CD4-positive, alpha-beta T cell (primary cell): ENCODE data around the gene MBNL1. TPM values are rescaled to one million over a fixed set of nuclear protein-coding genes. Genes with fewer than 3 reads are reported as not detected.
A peak's percentile ranks its signal among the peaks of the same experiment; 100 is the strongest.

Experiments
- ATAC-seq: fragments of 200-7000 bp; cut with Tn5 transposase; one replicate; pipeline ENCODE4 v1.10.0; 2022; ENCODE audit warnings: mild to moderate bottlenecking; ENCODE audit not compliant: poor library complexity
- CTCF ChIA-PET: fragments of 350-600 bp; sonication (Branson Sonifier 250); formaldehyde crosslinking; loops from one replicate; lab custom pipeline; 2021; ENCODE audit warnings: antibody characterized with exemption, inconsistent platforms; lab: Charles Lee
- POLR2A ChIA-PET: fragments of 350-600 bp; sonication (Branson Sonifier 250); formaldehyde crosslinking; loops from one replicate; lab custom pipeline; 2021; ENCODE audit warnings: antibody characterized with exemption, inconsistent platforms; lab: Charles Lee
- DNase-seq, 14 experiments: peaks; one replicate each; pipeline ENCODE4 v3.0.0-alpha.2; 2013 to 2020; ENCODE audit warnings: mixed read lengths in 2 of 14
- H3K27ac ChIP-seq, 2 donors: one replicate each; pipeline versions ENCODE4 v1.5.1 to v1.7.0; 2013; ENCODE audit warnings: low read length in 2 of 2, low read depth in 1 of 2, mild to moderate bottlenecking in 1 of 2
- H3K27me3 ChIP-seq, 2 experiments: 1 replicate in 1 of 2; 2 replicates in 1 of 2; pipeline versions ENCODE4 v1.6.1 to v1.7.0; 2013; ENCODE audit warnings: low read length in 2 of 2, control low read depth in 1 of 2, mild to moderate bottlenecking in 1 of 2, moderate library complexity in 1 of 2; ENCODE audit not compliant: insufficient read depth in 2 of 2, control insufficient read depth in 1 of 2
- H3K36me3 ChIP-seq: one replicate; pipeline ENCODE4 v1.6.1; 2013; ENCODE audit warnings: low read length, control low read depth; ENCODE audit not compliant: insufficient read depth
- H3K4me1 ChIP-seq: one replicate; pipeline ENCODE4 v1.6.1; 2013; ENCODE audit warnings: low read length, control low read depth; ENCODE audit not compliant: insufficient read depth
- H3K4me3 ChIP-seq: one replicate; pipeline ENCODE4 v1.5.1; 2013; ENCODE audit warnings: mild to moderate bottlenecking, low read length, moderate library complexity
- H3K9me3 ChIP-seq, 2 experiments: 1 replicate in 1 of 2; 2 replicates in 1 of 2; pipeline versions ENCODE4 v1.6.1 to v1.7.0; 2013; ENCODE audit warnings: low read length in 2 of 2, mild to moderate bottlenecking in 2 of 2, control low read depth in 1 of 2, moderate library complexity in 1 of 2; ENCODE audit not compliant: control insufficient read depth in 1 of 2, insufficient read depth in 1 of 2
- H3K27ac Mint-ChIP-seq: one replicate; pipeline ENCODE4 v1.8.0; 2020; ENCODE audit warnings: mixed read lengths
- H3K27me3 Mint-ChIP-seq: one replicate; pipeline ENCODE4 v1.8.0; 2021; ENCODE audit warnings: mixed read lengths
- H3K36me3 Mint-ChIP-seq: one replicate; pipeline ENCODE4 v1.8.0; 2021; ENCODE audit warnings: low read depth, mixed read lengths
- H3K4me1 Mint-ChIP-seq: one replicate; pipeline ENCODE4 v1.8.0; 2021; ENCODE audit warnings: low read depth, mixed read lengths
- H3K4me3 Mint-ChIP-seq: one replicate; pipeline ENCODE4 v1.8.0; 2020; ENCODE audit warnings: mild to moderate bottlenecking, mixed read lengths
- H3K9me3 Mint-ChIP-seq: one replicate; pipeline ENCODE4 v1.8.0; 2020; ENCODE audit warnings: mixed read lengths
- CTCF ChIP-seq: fragments of 200-600 bp; IDR thresholded peaks from one replicate; pipeline ENCODE4 v1.8.0; 2022; ENCODE audit warnings: antibody characterized with exemption, mild to moderate bottlenecking
- intact Hi-C, 2 experiments: fragments of 100-400 bp; cut with DNase I in 1 of 2; cut with micrococcal nuclease in 1 of 2; formaldehyde crosslinking; loops; one replicate each; pipeline versions ENCODE4 v1.15.1 to v1.9.0; 2023 to 2025; cut with DNase I, micrococcal nuclease
- total RNA-seq, 174 experiments: library from RNA in 2 of 174; stranded (reverse) in 2 of 174; gene quantifications; one replicate each; pipeline ENCODE4 v1.2.3 and lab custom pipeline; 2021 to 2026

Gene MBNL1
- total RNA-seq, 2 experiments from 2014 or later, result 551 to 561 TPM

DNA sequence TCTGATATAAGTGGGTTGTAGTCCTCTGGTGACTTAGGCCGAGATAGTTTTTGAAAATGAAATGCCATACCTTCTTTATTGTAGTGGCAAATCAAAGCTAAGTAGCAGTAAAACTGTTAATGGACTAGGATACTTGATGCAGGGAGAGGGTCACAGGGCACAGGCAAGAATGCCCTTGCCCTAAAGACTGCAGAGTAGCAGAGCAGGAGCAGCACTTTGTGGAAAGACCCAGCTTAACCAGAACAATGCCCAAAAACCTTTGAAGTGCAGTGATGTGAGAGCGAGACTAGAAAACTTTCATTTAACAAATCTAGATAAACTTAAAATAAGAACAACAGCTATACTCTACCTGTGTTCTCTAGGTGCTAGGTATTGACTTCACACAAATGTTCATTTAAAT lies 121.9 kb downstream of the MBNL1 start:
- H3K27ac ChIP-seq, result no peak overlapping the region
- H3K27me3 ChIP-seq, result no peaks in the 10 kb centered on the region
- intact Hi-C loops, result no loop called here
- no peaks in the 10 kb centered on the region for H3K27me3 Mint-ChIP-seq
- H3K27ac Mint-ChIP-seq, result peak overlapping the region; percentile 75
- H3K4me1 Mint-ChIP-seq, result peaks cover 89% of the 10 kb centered on the region
- peaks cover 88% of the 10 kb centered on the region for H3K36me3 Mint-ChIP-seq
- ChIA-PET POLR2A (interaction anchor here (0.6 to 2.7 kb wide), 4 partner anchors 8 to 20 kb away, joined by 3 to 15 read pairs (median 4); no protein-coding TSS in a partner anchor), CTCF (interaction anchor here (1.0 kb wide), 1 partner anchor 207 kb away, joined by 3 read pairs; no protein-coding TSS in a partner anchor)
- no peaks in the 10 kb centered on the region for H3K9me3 ChIP-seq
- ATAC-seq (peak; percentile 46), DNase-seq (peak in 1 of 14 experiments; percentile 36)
- H3K4me1 ChIP-seq, result peaks cover 14% of the 10 kb centered on the region
- TF ChIP-seq CTCF, result no peak
- H3K4me3 Mint-ChIP-seq, result peak overlapping the region; percentile 53
- peaks cover 68% of the 10 kb centered on the region for H3K36me3 ChIP-seq
- H3K4me3 ChIP-seq, result no peak overlapping the region
- H3K9me3 Mint-ChIP-seq, result no peaks in the 10 kb centered on the region

DNA sequence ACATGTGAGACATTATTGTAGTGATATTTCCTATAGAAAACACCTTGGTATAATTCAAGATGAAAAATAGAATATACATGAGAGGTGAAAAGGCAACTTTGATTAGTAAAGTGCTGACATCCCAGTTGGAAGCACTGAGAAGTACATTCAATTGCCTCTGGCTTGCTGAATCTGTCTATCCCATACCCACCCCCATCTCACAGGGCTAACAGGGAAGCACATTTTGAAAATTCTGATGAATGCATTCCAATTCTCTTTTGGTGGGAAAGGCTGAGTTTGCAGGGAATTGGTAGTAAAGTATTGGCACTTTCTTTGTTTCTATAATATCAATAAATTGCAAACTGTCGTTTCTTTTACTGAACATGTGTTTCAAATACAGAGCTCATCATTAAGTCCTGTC lies 122.9 kb downstream of the MBNL1 start:
- ATAC-seq (no peak), DNase-seq (no peak)
- Mint-ChIP-seq H3K36me3 (peaks cover 90% of the 10 kb centered on the region), H3K9me3 (no peaks in the 10 kb centered on the region), H3K4me3 (no peak overlapping the region), H3K27ac (peak overlapping the region; percentile 75), H3K4me1 (peaks cover 86% of the 10 kb centered on the region), H3K27me3 (no peaks in the 10 kb centered on the region)
- H3K27me3 ChIP-seq, result no peaks in the 10 kb centered on the region
- CTCF ChIA-PET, result no interaction called here
- intact Hi-C loops, result no loop called here
- no peaks in the 10 kb centered on the region for H3K9me3 ChIP-seq
- H3K4me1 ChIP-seq, result peaks cover 14% of the 10 kb centered on the region
- no peak for TF ChIP-seq CTCF
- POLR2A ChIA-PET, result interaction anchor here (2.7 kb wide), 1 partner anchor 10 kb away, joined by 15 read pairs; no protein-coding TSS in a partner anchor
- peaks cover 78% of the 10 kb centered on the region for H3K36me3 ChIP-seq
- no peak overlapping the region for H3K27ac ChIP-seq
- no peak overlapping the region for H3K4me3 ChIP-seq

GRCh38 chr3:152392272-152392880 lies 123.6 kb downstream of the MBNL1 start:
- intact Hi-C loops, result no loop called here
- no peaks in the 10 kb centered on the region for H3K27me3 ChIP-seq
- TF ChIP-seq CTCF, result no peak
- ChIA-PET CTCF (no interaction called here), POLR2A (interaction anchor here (2.7 kb wide), 1 partner anchor 11 kb away, joined by 15 read pairs; no protein-coding TSS in a partner anchor)
- peaks cover 14% of the 10 kb centered on the region for H3K4me1 ChIP-seq
- H3K9me3 ChIP-seq, result no peaks in the 10 kb centered on the region
- ATAC-seq (no peak), DNase-seq (no peak)
- peaks cover 90% of the 10 kb centered on the region for H3K36me3 Mint-ChIP-seq
- no peaks in the 10 kb centered on the region for H3K9me3 Mint-ChIP-seq
- H3K4me3 Mint-ChIP-seq, result peak overlapping the region; percentile 1
- H3K36me3 ChIP-seq, result peaks cover 83% of the 10 kb centered on the region
- H3K27ac Mint-ChIP-seq, result peak overlapping the region; percentile 75
- no peaks in the 10 kb centered on the region for H3K27me3 Mint-ChIP-seq
- H3K27ac ChIP-seq, result no peak overlapping the region
- no peak overlapping the region for H3K4me3 ChIP-seq
- peaks cover 80% of the 10 kb centered on the region for H3K4me1 Mint-ChIP-seq
